HUES64 (cell line): ENCODE measurements around the gene REEP3.

Experiments used
- H3K27ac ChIP-seq: 2 replicates; pipeline ENCODE4 v1.7.0; 2013; ENCODE audit warnings: low read depth, low read length, inconsistent platforms
- H3K27me3 ChIP-seq: 2 replicates; pipeline ENCODE4 v1.6.1; 2013; ENCODE audit warnings: mild to moderate bottlenecking, low read length; ENCODE audit not compliant: insufficient read depth
- H3K36me3 ChIP-seq: 2 replicates; pipeline ENCODE4 v1.6.1; 2013; ENCODE audit warnings: mild to moderate bottlenecking, low read length; ENCODE audit not compliant: insufficient read depth
- H3K4me1 ChIP-seq: 2 replicates; pipeline ENCODE4 v1.6.1; 2013; ENCODE audit warnings: mild to moderate bottlenecking, low read length, moderate library complexity; ENCODE audit not compliant: insufficient read depth
- H3K4me3 ChIP-seq: 2 replicates; pipeline ENCODE4 v1.5.1; 2013; ENCODE audit warnings: mild to moderate bottlenecking, low read length, moderate library complexity
- H3K9ac ChIP-seq: 2 replicates; pipeline ENCODE4 v1.6.1; 2013; ENCODE audit warnings: mild to moderate bottlenecking, low read depth, low read length
- H3K9me3 ChIP-seq: 2 replicates; pipeline ENCODE4 v1.6.1; 2013; ENCODE audit warnings: low read depth, low read length; ENCODE audit not compliant: insufficient read depth
- WGBS: fragments of 150-250, 120-280 bp; methylation state at CpG from one replicate; pipeline ENCODE4 v1.1.7; 2013; ENCODE audit warnings: missing lambda C conversion rate; 5-methylcytosine and 5-hydroxymethylcytosine counted together

Gene REEP3

DNA sequence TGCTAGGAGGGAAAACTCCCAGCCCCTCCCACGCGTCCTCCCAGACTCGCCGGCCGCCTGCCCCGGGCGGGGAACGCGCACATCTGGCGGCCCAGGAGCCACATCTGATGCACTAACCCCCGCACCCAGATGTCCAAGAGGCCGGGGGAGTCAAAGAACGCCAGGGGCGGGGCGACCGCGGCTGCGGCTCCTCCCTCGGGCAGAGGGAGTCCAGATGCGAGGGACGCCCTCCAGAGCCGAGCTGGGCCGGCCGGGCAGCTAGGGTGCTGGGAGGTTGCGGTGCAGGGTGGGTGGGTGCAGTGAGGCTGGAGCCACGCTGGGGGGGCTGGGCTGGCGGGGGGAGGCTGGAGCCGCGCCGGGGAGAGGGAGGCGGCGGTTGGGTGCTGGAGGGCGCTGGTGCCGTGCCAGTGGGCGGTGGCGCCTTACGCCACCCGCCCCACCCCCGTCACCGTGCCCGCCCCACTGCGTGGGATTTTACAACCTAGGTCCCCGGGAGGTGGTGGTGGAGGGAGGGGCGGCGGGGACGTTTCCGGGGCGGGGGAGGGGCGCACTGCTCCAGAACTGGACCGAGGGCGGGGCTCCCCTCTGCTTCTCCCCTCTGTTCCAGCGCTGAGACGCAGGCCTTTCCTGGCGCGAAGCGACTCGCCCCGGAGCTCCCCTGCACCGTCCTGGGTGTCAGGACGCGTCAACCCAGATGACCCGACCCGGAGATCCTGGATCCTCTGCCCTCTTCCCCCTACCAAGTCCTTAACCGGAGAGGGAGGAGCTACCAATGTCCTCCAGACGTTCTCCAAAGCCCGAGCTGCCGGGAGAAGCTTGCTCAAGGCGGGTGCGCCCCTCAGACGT is 109.1 kb downstream of the REEP3 start:
- Histone ChIP-seq H3K27me3 (no peaks in the 10 kb centered on the region), H3K27ac (peak overlapping the region; percentile 100), H3K9ac (peak overlapping the region; percentile 79), H3K4me3 (peak overlapping the region; percentile 81), H3K36me3 (no peaks in the 10 kb centered on the region), H3K4me1 (peaks cover 31% of the 10 kb centered on the region), H3K9me3 (no peaks in the 10 kb centered on the region)
- under 1% methylated on average over 67 of the region's 70 CpGs for WGBS

DNA sequence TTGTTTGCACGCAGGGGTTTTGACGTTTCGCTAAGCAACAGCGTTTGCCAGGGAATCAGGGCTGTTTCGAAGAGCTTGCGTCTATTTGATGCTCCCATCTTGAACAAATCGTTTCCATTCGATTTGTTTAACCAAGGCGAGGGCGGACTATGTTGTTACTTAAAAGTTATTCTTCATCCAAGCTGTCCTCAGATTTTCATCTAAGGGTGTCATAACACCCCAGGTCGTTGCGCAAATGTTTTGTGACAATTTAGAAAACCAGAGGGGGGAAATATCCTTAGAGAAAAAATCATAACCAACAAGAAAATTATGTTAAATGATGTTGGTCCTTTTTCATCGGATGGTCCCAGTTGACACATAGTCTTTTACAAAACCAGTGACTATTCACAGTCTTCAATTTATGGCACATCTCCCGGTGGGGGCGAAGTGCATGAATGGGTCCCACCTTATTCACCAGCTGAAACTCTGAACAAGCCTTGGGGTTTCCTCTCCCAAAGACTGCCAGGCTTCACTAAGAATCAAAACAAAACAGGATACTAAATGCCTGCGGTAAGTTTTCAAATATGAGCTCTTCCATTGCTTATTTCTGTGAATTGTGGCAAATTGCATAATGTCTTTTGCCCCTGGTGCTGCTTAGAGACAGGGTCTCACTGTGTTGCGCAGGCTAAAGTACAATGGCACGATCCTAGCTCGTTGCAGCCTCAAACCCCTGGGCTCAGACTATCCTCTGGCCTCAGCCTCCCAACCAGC is 109.9 kb downstream of the REEP3 start:
- 35% methylated on average over 17 of the region's 19 CpGs for WGBS

DNA sequence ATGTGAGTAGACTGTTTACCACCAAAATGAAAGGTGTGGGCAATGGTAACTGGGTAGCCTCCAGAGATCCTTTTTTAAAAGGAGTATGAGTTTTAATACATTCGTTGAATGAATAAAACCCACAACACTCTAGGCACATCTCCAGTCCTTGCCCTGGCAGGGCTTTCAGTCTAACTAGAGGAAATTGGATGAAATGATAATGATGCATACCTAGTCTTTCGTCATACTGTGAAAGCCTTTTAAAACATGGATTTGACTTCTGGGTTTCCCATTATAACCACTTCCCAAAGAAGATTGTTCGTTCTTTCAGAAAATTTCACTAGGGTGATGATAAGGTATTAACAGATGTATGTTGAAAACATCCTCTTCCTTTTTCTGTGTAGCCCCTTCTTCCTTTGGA is 110.8 kb downstream of the REEP3 start:
- Histone ChIP-seq H3K9me3 (no peaks in the 10 kb centered on the region), H3K9ac (no peak overlapping the region), H3K4me3 (no peak overlapping the region), H3K36me3 (no peaks in the 10 kb centered on the region), H3K27me3 (no peaks in the 10 kb centered on the region), H3K27ac (no peak overlapping the region), H3K4me1 (peaks cover 30% of the 10 kb centered on the region)
- WGBS, result 93% methylated on average over 2 of the region's 3 CpGs

More for the DNA sequence above, 109.9 kb downstream of the REEP3 start:
- no peaks in the 10 kb centered on the region for H3K9me3 ChIP-seq
- H3K27me3 ChIP-seq, result no peaks in the 10 kb centered on the region
- H3K4me1 ChIP-seq, result peaks cover 30% of the 10 kb centered on the region
- no peaks in the 10 kb centered on the region for H3K36me3 ChIP-seq
- H3K4me3 ChIP-seq, result peak overlapping the region; percentile 81
- peak overlapping the region; percentile 100; the same call in 1 of the 2 replicates for H3K27ac ChIP-seq
- peak overlapping the region; percentile 30 for H3K9ac ChIP-seq

DNA sequence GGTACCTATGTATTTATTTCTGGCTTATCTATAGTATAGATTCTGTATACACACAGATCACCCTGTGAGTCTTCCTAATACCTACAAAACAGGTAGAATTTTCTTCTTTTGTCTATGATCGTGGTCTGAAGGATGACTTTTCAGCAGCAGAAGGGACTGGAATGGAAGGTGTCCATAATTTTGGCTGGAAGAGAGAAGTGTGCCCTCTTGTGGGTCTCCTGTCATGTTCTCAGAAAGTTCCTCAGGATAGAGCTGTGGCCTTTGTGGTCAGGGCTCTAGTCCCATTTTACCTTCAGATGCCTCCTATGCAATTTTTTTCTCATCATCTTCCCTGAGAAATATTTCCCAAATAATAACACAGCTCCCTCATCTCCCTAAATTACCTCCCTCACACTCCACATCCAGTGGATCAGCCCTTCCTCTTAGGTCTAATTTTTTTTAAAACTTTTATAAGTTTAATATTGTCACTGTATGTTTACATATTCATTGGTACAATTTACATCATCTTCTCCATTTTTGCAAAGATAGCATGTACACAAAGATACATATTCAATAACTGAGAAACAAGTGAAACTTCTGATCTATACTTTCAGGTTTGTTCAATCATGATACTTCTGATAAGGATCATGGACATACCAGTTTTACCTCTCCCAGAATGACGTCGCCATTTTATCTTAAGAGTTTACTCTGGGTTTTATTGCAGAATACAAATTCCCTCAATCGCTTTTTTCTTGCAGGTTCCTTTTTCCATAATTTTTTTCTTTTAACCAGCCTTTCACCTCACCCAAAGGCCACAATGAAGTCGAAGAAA is 112.7 kb downstream of the REEP3 start:
- H3K27ac ChIP-seq, result no peak overlapping the region
- peaks cover 12% of the 10 kb centered on the region for H3K4me1 ChIP-seq
- no peak overlapping the region for H3K9ac ChIP-seq
- no peaks in the 10 kb centered on the region for H3K36me3 ChIP-seq
- H3K9me3 ChIP-seq, result no peaks in the 10 kb centered on the region
- H3K4me3 ChIP-seq, result no peak overlapping the region
- no peaks in the 10 kb centered on the region for H3K27me3 ChIP-seq
- WGBS, result 86% methylated on average over 5 of the region's 5 CpGs

DNA sequence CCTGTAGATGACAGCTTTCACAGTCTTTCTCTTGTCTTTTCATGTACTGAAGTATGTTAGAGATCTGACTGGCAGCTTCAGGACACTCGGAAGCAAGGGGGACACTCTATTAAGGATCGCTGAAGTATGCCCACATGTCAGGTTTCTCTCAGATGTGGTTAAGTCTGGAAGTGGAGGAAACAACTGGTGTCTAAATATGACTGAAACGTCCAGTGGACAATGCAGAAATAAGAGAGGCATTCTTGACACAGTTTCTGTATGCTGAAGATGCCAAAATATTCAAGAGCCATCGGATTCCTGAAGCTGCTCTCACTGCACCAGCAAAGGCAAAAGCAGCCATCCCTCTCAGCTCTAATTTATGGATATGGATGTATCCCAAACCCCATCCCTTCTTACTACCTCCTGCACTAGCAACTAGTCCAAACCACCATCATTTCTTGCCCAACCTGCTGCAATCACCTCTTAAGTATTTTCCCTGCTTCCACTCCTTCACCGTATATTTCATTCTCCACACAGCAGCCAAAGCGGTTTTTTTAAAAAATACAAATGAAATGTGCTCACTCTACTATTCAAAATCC is 113.4 kb downstream of the REEP3 start:
- 93% methylated on average over 6 of the region's 6 CpGs for WGBS
- Histone ChIP-seq H3K36me3 (no peaks in the 10 kb centered on the region), H3K9ac (no peak overlapping the region), H3K4me1 (peaks cover 8% of the 10 kb centered on the region; the same call in 1 of the 2 replicates), H3K9me3 (no peaks in the 10 kb centered on the region), H3K27me3 (no peaks in the 10 kb centered on the region), H3K27ac (no peak overlapping the region), H3K4me3 (no peak overlapping the region)

DNA sequence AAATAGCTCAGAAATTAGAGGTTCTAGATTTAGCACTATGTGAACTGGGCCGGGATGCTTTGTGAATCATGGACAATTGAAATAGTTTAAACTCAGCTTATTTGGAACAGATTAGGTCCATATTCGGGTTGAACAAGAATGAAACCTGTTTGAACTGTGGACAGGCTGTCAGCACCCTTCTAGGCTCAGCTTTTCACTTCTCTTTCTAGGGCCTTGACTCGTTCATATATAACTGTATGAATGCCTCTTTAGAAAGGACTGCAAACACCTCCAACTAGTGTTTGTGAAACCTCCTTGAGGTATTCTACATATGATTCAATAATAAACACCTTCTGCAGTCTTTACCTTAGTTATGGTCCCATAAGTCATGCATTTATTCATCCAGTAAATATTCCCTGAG is 115.6 kb downstream of the REEP3 start:
- Histone ChIP-seq H3K4me1 (0 out of 2 replicates have a peak, but pooled peaks cover 3% of the 10 kb centered on the region), H3K9ac (no peak overlapping the region), H3K4me3 (no peak overlapping the region), H3K9me3 (no peaks in the 10 kb centered on the region), H3K27me3 (no peaks in the 10 kb centered on the region), H3K27ac (no peak overlapping the region), H3K36me3 (no peaks in the 10 kb centered on the region)
- WGBS, result 62% methylated on average over 3 of the region's 3 CpGs

DNA sequence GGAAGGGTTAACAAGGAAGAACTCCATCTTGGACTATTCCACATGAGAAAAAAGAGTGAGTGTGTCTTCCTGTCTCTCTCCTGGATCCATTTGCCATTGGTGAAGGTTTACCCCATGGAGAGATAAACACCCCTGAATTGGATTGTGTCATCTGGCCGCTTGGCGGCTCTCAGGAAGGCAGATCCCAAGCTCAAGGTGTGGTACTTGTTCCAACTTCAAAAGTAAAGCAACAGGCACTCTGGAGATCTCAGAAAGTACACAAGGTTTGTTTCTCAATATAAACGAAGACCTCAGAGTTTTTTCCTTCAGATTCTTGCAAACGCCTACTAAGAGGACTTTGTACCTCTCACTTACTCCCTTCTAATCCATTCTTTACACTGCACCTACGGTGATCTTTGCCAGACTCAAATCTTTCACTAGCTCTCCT is 116.7 kb downstream of the REEP3 start:
- no peaks in the 10 kb centered on the region for H3K36me3 ChIP-seq
- 79% methylated on average over 5 of the region's 5 CpGs for WGBS
- no peak overlapping the region for H3K27ac ChIP-seq
- H3K9ac ChIP-seq, result no peak overlapping the region
- no peaks in the 10 kb centered on the region for H3K9me3 ChIP-seq
- no peak overlapping the region for H3K4me3 ChIP-seq
- H3K27me3 ChIP-seq, result no peaks in the 10 kb centered on the region
- 0 out of 2 replicates have a peak, but pooled peaks cover 3% of the 10 kb centered on the region for H3K4me1 ChIP-seq

DNA sequence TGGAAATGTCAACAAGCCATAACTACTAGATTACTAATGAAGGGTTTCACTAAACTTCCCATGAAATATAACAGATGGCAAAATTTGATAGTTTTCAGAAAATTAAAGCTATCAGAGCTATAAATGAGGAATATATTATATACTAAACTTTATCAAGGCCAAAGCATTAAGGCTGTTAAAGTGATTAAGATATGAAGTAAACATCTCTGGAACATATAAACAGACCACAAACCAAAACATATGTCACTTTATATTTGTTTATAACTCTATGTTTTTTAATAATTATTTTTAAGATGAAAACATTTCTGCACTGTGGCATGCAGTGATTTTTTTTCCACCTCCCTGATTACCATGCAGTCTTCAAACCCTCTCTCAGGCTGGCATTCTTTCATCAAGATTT is 120.2 kb downstream of the REEP3 start:
- Histone ChIP-seq H3K27ac (no peak overlapping the region), H3K27me3 (no peaks in the 10 kb centered on the region), H3K9ac (no peak overlapping the region), H3K9me3 (no peaks in the 10 kb centered on the region), H3K4me3 (no peak overlapping the region), H3K36me3 (no peaks in the 10 kb centered on the region), H3K4me1 (peaks cover 7% of the 10 kb centered on the region)

DNA sequence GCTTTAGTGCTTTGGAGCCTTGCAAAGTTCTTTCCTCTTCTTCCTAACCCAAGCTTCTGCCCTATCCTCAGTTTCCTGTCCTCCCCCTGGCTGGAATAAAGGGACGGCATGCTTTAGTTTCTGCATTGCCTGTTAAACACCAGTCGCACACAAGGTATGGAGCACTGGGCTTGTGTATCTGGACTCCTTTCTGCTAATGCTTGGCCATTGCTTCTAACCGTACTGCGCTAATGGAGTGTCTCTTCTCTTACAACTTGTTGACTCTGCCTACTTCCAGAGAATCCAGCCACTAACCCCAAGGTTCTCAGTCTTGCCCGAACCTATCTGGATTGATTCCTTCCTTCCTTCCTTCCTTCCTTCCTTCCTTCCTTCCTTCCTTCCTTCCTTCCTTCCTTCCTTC is 120.6 kb downstream of the REEP3 start:
- Histone ChIP-seq H3K9me3 (no peaks in the 10 kb centered on the region), H3K9ac (no peak overlapping the region), H3K4me1 (peaks cover 7% of the 10 kb centered on the region), H3K4me3 (no peak overlapping the region), H3K36me3 (no peaks in the 10 kb centered on the region), H3K27me3 (no peaks in the 10 kb centered on the region), H3K27ac (no peak overlapping the region)
- 92% methylated on average over 5 of the region's 5 CpGs for WGBS

DNA sequence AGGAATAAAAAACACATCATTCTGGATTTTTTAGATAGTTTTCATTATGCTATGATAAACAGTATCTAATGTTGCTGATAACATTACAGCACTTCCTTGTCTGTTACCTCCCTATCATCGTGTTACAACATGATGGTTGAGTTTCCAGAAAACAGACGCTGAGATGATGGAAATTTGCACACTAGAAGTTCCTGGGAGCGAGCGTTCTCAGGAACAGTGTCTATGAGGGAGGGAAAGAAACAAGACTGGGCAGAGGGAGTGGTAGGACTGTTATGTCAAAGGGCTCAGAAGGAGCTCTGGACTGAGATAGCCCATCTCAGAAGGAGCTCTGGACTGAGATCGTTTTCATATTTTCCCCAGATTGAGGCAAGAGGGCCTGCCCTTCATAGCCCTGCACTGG is 121.6 kb downstream of the REEP3 start:
- Histone ChIP-seq H3K4me3 (no peak overlapping the region), H3K9me3 (no peaks in the 10 kb centered on the region), H3K36me3 (no peaks in the 10 kb centered on the region), H3K9ac (no peak overlapping the region), H3K27me3 (no peaks in the 10 kb centered on the region), H3K27ac (no peak overlapping the region), H3K4me1 (peaks cover 7% of the 10 kb centered on the region)
- 92% methylated on average over 5 of the region's 5 CpGs for WGBS
